GM19463 (cell line): ENCODE data around the gene LIMK1.
"Not testable (repeated sequence)": the region's sequence is repeated elsewhere in the genome, so short reads cannot be mapped to it uniquely, and the experiment has no call there.

Experiments used
- ATAC-seq: cut with Tn5 transposase; IDR thresholded peaks from one replicate; pipeline ENCODE4 v1.9.1; 2021; ENCODE audit warnings: mild to moderate bottlenecking, moderate library complexity; ENCODE audit not compliant: unreplicated experiment

LIMK1 gene

GRCh38 chr7:74119831-74120230 lies 36.2 kb downstream of the LIMK1 start:
- no peak for ATAC-seq

DNA sequence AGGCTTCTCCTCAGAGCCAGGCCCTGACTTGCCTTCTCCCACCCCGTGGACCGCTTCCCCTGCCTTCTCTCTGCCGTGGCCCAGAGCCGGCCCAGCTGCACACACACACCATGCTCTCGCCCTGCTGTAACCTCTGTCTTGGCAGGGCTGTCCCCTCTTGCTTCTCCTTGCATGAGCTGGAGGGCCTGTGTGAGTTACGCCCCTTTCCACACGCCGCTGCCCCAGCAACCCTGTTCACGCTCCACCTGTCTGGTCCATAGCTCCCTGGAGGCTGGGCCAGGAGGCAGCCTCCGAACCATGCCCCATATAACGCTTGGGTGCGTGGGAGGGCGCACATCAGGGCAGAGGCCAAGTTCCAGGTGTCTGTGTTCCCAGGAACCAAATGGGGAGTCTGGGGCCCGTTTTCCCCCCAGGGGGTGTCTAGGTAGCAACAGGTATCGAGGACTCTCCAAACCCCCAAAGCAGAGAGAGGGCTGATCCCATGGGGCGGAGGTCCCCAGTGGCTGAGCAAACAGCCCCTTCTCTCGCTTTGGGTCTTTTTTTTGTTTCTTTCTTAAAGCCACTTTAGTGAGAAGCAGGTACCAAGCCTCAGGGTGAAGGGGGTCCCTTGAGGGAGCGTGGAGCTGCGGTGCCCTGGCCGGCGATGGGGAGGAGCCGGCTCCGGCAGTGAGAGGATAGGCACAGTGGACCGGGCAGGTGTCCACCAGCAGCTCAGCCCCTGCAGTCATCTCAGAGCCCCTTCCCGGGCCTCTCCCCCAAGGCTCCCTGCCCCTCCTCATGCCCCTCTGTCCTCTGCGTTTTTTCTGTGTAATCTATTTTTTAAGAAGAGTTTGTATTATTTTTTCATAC lies 38.0 kb downstream of the LIMK1 start:
- ATAC-seq: no peak

DNA sequence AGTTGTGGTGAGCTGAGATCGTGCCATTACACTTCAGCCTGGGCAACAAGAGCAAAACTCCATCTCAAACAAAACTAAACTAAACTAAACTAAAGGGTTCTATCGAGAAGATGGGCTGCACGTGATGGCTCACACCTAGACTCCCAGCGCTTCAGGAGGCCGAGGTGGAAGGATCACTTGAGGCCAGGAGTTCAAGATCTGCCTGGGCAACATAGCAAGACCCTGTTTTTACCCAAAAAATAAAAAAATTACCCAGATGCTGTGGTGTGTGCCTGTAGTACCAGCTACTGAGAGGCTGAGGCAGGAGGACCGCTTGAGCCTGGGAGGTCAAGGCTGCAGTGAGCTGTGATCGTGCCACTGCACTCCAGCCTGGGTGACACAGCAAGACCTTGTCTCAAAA lies 40.3 kb downstream of the LIMK1 start:
- not testable (repeated sequence) for ATAC-seq

GRCh38 chr7:74126220-74126880 lies 42.7 kb downstream of the LIMK1 start:
- ATAC-seq: no peak

GRCh38 chr7:74129887-74130286 lies 46.3 kb downstream of the LIMK1 start:
- ATAC-seq: no peak

DNA sequence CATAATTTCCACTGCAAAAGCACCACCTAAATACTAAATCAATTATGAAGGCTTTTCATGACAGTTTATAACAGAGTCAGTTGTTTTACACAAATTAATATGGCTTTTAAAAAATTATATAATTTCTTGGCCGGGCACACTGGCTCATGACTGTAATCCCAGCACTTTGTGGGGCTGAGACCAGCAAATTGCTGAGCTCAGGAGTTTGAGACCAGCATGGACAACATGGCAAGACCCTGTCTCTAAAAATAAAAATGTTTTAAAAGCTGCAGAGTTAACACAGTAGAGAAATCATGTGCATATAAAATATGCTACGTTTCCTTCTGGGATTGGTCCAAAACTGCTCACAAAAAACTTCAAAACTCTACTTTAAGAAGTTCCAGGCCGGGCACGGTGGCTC lies 46.9 kb downstream of the LIMK1 start:
- ATAC-seq: no peak

DNA sequence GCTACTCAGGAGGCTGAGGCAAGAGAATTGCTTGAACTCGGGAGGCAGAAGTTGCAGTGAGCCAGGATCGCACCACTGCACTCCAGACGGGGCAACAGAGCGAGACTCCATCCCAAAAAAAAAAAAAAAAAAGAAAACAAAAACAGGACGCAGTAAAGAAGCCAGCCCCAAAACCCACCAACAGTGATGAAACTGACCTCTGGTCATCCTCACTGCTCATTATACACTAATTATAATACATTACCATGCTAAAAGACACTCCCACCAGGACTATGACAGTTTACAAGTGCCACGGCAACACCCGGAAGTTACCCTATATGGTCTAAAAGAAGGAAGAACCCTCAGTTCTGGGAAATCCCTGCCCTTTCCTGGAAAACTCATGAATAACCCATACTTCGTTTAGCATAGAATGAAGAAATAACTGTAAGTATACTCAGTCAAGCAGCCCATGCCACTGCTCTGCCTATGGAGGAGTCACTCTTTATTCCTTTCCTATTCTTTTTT lies 50.6 kb downstream of the LIMK1 start:
- ATAC-seq: no peak

DNA sequence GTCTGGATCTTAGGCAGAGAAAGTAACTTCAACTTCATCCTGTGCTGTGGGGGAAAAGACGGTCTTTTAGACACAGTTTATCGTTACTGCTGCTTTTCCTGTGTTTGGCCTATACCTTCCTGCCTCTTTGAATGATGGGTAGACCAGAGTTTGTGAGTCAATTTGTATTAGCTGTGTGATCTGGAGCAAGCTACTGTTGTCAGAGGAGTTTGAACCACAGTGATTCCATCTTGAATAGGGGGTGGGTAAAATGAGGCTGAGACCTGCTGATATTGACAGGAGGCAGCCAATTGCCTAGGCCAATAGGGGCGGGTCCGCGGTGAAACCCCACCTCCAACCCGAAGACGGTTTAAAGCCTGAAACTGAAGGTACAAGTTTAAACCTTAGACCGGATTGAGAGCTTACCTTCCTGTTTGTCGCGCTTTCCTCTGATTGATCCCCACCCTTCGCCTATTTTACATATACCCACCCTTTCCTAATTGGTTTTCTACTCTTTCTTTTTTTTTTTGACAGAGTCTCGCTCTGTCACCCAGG lies 54.8 kb downstream of the LIMK1 start:
- ATAC-seq: no peak

DNA sequence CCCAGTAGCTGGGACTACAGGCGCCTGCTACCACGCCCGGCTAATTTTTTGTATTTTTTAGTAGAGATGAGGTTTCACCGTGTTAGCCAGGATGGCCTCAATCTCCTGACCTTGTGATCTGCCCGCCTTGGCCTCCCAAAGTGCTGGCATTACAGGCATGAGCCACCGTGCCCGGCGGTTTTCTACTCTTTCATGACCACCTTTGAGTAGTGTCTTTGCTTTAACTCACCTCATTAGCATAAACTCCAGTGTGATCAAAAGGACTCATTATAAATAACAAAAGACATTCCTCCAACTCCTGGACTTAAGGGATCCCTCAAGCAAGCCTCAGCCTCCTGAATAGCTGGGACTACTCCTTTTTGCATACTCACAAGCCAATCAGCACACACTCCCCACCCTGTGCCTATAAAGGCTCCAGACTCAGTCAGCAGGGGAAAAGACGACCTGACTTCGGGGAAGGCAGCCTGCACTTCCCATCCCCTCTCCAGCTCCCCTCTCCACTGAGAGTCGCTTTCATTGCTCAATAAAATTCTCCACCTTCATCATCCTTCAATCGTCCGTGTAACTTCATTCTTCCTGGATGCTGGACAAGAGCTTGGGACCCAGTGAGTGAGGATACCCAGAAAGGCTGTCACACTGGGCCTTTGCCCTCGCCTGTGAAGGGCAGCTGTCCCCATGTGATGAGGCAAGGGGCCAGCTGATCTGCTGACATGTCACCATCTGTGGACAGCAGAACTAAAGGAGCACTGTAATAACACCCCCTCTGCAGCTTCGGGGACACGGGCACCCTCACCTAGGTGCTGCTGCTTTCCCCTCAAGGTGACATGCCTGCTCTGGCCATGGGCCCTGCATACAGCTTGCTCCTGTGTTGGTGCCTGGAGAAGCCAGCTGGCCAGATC lies 55.6 kb downstream of the LIMK1 start:
- no peak for ATAC-seq

- no peak for ATAC-seq
Observed at GRCh38 chr7:74141705-74142104, 58.1 kb downstream of the LIMK1 start.

DNA sequence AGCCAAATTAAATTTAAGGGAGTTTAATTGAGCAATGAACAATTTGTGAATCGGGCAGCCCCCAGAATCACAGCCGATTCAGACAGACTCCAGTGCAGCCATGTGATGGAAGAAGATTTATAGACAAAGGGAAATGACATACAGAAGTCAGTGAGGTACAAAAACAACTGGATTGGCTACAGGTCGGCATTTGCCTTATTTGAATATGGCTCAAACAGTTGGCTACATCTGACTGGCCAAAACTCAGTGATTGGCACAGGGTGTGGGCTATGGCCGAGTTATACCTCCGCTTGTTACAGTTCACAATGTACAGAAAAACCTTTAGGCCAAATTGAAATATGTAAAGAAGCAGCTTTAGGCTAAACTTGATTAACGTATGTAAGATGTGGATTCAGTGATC lies 59.8 kb downstream of the LIMK1 start:
- no peak for ATAC-seq

GRCh38 chr7:74148491-74148890 lies 64.9 kb downstream of the LIMK1 start:
- no peak for ATAC-seq

DNA sequence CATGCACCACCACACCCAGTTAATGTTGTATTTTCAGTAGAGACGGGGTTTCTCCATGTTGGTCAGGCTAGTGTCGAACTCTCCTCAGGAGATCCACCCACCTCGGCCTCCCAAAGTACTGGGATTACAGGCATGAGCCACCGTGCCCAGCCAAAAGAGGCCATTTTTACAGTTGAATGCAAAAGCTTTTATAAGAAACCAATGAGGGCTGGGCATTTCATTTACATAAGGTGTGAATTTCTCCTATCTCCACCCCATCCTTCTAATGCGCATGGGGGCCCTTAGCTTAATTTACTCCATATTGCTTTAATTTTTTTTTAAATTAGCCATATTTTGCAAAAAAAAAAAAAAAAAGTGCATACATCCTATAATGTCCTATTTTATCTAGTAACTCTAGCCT lies 65.5 kb downstream of the LIMK1 start:
- ATAC-seq: no peak

DNA sequence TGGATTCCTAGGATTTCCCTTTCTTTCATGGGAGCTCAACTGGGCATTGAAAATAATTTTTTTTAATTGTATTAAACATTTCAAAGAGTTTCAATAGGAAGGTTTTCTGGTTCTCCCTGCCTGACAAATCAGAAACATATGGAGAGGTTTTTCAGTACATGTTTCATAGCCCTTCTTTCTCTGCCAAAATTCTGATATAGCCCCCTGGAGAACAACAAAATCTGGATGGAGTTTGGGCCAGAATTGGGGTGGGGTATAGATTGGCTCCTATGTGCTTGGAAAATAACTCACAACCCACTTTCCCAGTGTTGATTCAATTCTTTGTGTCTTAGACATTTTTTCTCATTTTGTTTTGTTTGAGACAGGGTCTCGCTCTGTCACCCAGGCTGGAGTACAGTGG lies 66.0 kb downstream of the LIMK1 start:
- no peak for ATAC-seq

- no peak for ATAC-seq
Observed at GRCh38 chr7:74153736-74154135, 70.1 kb downstream of the LIMK1 start.

- ATAC-seq: no peak
Observed at GRCh38 chr7:74155810-74156395, 72.3 kb downstream of the LIMK1 start.

DNA sequence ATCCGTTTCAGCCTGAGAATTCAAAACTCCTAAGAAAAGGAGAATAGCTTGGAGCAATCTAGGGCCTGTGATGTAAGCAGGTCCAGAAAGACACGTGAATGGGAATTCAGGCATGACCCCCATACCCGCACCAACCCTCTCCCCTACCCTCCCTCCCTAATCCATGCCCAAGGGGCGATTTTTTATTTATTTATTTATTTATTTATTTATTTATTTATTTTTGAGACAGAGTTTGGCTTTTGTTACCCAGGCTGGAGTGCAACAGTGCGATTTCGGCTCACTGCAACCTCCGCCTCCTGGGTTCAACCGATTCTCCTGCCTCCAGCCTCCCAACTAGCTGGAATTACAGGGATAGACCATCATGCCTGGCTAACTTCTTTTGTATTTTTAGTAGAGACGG lies 74.0 kb downstream of the LIMK1 start:
- no peak for ATAC-seq

- no peak for ATAC-seq
Observed at GRCh38 chr7:74164985-74165456, 81.4 kb downstream of the LIMK1 start.

DNA sequence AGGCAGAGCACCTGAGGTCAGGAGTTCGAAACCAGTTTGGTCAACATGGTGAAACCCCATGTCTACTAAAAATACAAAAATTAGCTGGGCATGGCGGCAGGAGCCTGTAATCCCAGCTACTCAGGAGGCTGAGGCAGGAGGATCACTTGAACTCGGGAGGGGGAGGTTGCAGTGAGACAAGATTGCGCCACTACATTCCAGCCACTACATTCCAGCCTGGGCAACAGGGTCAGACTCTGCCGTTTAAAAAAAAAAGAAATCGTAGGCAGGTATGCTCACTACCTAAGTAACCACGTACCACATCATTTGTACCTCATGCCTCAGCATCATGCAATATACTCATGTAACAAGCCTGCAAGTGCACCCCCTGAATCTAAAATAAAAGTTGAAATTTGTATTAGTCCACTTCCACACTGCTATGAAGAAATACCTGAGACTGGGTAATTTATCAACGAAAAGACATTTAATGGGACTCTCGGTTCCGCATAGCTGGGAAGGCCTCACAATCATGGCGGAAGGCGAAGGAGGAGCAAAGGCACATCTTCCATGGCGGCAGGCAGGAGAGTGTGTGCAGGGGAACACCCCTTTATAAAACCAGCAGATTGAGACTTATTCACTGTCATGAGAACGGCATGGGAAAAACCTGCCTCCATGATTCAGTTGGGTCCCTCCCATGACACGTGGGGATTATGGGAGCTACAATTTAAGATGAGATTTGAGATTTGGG lies 82.4 kb downstream of the LIMK1 start:
- no peak for ATAC-seq

GRCh38 chr7:74167324-74167723 lies 83.7 kb downstream of the LIMK1 start:
- not testable (repeated sequence) for ATAC-seq
